Hematopoietic multipotent progenitor cell treated with erythropoietin and hydrocortisone succinate and interleukin-3 and kit ligand, for 8 days (in vitro differentiated cells): ENCODE results near the gene AKAP6.

ENCODE experiments used
- DNase-seq: peaks from one replicate; pipeline ENCODE4 v3.0.0-alpha.2; 2015

AKAP6 gene

DNA sequence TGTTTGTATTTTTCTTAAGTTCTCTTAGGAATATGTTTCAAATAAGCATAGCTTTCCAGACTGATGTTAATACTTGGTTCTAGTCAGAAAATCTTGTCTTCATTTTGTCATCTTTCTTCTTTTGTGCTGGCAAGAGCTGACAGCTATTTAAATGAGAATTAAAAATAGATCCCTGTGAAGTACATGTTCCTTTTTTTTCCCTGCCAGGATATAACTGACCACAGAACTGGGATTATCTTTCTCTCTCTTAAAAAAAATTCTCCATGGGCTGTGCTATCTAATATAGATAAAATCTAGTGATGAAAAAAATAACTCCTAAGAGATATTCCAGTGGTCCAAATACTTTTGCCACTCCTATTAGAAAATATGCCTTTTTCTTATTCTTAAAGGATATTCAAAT lies 163.4 kb downstream of the AKAP6 start:
- no peak for DNase-seq

DNA sequence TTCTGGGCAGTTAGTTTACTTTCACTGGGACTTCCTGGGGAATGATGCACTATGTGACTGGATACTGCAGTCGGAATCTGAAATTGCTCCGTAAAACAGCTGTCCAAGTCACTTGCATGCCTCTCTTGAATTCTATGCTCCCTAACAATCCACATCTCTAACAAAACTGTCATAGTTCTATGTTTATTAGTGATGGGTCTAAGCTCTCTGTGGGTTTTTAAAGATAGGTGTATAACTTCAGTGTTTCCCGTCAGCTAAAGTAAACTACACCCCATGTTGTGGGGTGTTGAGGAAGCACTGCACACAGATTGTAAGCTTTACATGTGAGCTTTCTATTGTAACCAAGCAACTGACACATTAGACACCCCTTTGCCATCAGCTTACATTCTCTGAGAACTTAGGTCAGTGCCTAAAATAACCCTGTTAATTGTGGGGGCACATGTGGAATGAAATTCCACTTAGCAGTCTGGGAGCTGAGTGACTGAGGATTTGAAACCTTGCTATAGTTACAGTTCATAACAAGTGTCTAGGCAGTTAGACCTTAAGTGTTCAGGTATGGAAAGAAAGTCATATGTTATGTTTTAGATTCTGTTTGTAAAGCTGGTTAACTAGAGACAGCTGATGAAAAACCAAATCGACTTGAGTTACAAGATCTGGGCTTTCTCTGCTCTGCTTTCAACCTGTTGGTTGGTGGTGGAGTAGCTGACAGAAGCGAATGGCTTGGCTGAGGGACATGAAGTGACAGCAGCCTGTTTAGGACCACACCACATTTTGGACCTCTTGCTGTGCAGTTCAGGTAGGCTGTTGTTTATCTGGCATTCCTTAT lies 165.7 kb downstream of the AKAP6 start:
- DNase-seq, result no peak

DNA sequence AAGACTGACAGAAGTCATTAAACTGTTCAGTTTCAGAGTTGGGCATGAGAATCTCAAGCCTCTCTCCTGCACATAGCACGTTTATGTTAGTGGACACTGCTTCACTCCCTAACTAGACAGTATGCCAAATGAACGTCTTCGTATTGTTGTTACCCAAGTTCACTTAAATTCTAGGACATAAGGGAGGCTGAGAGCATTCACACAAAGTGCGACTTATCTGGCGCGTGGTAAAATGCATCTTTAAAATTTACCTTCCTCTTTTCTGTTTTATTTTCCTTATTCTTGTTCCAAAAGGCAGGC lies 166.3 kb downstream of the AKAP6 start:
- no peak for DNase-seq

DNA sequence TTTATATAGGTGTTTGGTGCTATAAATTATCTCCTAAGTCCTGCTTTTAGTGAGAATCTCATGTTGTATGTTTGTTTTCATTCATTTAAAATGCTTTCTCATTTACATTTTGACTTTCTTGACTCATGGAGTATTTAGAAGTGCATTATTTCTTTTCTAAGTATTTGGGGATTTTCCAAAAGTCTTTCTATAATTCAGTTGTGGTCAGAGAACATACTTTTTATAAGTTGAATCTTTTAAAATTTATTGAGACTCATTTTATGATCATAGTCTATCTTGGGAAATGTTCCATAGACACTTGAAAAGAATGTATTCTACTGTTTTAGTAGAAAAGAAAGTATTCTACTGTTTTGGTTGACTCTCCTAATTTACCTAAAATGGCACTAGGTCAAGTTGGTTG lies 168.2 kb downstream of the AKAP6 start:
- DNase-seq, result no peak

DNA sequence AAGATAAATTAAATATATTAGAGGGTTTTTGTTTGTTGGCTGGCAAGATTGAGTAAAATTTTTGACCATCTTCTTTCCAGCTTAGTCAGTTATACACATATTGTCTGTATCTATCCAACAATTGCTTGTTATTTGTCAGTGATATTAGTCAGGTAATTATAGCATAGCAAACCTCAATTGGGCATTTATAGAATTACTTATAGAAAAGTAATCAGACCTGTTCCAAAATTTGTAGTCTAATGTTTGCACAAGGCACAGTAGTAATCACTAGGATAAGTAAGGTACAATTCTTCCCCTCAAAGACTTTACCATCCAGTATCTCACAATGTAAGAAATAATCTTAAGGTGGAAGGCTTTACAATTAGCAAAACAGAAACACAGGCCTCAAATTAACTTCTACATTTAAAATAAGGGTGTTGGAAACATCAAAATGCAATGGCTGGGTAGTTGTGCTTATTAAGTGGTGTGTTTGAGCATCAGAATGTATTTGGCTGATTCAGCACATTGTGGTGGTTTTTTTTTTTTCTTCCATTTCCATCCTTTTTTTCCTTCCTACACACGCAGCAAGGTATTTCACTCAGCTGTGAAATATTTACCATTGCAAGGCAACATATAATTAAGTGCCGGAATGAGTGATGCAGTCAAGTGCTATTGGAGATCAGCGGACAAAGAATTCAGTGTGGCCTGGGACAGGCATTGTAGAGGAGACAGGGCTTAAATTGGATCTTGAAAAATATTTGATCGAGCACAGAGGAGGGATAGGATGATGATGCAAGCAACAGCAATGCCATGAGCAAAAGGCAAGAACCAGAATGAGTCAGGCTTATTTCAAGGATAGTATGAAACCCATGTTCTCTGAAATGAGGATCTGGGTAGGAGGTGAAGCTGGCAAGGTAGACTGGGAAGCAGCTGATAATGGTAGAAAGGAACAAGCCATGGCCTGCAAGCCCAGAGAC lies 178.2 kb downstream of the AKAP6 start:
- DNase-seq, result no peak

DNA sequence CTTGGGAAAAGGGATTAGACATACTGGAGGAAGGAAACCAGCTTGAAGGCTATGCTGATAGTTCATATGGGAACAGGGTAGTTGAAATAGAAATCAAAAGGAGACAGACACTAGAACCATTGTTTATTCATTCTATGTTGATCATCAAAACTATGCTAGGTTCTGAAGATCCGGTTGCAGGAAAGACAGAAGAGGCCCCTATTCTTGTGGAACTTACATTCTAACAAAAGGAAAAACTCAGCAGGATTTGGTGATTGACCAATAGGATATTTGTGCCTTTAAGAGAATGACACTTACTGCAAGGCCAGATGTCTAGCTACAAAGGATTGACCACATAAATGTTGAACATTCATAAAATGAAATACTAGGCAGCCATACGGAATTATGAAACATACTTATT lies 179.2 kb downstream of the AKAP6 start:
- DNase-seq, result no peak

DNA sequence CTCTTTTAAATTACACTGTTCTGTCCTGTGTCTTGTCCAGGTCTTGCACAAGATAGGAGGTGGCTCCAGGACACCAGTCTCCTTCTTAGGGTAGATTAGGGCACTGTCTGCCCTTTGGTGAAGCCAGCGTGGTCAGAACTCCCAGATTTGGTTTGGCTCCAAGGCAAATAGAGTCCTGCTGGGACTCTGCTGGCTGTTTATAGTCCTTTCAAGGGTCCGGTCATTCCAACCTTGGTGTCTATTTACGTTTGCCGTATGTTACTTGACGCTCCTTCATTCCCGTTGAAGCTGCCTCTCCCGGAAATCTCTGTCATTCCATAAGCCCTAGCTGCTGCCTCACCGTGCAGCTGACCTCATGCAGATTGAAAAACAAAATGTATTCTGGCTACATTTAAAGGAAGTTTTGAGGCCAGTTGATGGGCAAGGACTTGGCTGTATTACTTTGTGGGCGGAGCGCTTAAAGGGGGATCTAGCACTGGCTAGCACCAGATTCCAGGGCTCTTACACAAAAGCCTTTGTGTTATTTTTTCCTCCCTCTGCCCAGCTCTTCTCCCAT lies 180.6 kb downstream of the AKAP6 start:
- DNase-seq, result no peak

DNA sequence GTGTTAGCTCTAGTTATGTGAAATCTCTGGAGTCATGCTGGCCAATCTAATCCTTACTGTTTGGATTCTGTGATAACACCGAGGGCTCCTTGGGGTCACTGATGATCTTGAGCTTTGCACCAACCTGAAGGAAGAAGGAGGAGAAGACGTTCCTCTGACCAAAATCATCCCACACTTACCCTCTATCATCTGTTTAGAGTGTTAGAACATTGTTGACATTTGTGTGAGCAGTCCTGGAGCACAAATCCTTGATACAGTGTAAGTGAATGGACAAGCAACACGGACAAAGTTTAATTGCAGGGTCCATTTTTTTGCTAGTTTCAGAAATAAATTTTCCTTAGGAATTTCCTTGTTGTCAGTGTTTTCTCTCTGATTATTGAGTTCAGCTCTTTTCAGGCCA lies 181.7 kb downstream of the AKAP6 start:
- DNase-seq, result no peak

DNA sequence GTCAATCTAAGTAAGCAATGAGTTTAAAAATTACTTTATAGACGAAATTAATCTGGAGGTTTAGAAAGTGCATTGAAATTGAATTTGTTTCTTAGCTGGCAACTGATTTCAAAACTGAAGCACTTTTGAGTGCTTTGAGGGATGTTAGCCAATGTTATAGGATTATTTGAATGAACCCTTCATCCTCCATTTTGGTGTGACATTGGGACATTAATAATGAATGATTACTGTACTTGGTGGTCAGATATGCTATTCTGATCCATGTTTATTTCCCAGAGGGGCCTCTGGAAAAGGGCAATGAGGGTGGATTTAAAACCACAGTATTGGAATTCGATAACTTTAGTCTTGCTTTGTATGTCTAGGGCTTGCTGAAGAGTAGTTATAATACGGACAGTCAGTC lies 183.2 kb downstream of the AKAP6 start:
- DNase-seq, result no peak

DNA sequence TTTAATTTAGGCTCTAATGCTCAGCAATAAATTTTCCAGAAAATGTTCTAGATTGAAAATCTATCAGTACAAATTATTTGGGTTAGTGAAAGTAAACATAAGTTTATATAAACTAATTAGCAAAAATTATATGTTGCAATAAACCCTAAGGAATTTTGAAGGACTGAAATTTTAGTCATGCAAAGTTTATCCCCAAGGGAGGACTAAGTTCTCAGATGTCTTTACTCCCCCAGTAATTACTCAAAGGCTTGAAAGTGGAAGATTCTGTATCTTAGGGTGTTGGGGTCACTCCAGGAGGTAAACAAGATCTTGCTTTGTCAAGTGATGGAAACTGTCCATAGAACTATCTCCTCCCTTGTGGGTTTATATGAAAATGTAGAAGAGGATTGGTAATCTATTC lies 183.7 kb downstream of the AKAP6 start:
- no peak for DNase-seq

DNA sequence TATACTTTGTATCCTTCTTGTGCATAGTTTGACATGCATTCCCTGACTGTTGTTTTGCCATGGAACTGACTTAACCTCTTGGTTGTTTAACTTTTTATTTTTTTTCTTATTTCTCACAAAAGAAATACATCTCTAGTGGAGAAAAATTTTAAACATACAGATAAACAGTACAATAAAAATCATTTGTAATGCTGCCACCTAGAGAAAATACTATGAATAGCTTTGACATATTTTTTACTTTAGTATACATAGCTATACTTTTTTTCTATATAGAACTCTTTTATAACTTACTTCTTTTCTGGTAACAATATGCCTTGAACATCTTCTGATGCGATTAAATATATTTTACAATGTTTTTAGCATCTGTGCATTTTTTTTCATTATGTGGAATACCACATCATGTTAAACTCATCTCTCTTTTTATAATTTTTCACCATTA lies 184.5 kb downstream of the AKAP6 start:
- DNase-seq, result no peak

DNA sequence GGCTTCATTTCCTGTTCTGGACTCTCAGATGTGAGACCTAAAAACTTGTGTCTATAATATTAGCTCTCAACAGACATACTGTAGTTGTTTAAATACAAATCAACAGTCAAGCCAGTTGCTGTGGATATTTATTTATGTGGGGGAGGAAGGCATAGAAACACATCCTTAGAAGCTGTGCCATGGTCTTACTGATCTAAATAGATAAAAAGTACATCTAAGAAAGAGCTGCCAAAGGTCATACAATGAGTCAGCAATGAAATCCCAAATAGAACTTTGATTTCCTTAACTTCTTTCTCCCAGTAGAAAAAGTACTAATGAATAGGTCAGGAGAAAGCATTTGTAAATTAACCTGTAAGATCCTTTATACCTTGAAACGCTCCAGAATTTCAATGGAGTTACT lies 185.1 kb downstream of the AKAP6 start:
- no peak for DNase-seq

DNA sequence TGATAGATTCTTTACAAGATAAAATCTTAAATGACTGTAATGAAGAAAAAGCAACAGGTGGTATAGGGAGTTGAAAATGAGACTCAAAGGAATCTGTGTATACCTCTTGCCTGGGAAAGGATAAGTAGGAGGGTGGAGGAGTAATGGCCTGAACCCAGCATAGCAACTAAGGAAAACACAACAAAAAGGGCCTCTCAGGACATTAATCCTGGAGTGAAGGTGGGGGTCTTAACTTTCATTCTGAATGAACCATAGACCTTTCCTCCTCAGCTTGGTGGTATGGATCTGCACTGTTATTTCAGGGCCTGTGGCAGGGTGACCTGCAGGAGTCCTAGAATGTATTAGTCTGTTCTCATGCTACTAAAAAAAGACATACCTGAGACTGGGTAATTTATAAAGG lies 185.6 kb downstream of the AKAP6 start:
- DNase-seq, result no peak

DNA sequence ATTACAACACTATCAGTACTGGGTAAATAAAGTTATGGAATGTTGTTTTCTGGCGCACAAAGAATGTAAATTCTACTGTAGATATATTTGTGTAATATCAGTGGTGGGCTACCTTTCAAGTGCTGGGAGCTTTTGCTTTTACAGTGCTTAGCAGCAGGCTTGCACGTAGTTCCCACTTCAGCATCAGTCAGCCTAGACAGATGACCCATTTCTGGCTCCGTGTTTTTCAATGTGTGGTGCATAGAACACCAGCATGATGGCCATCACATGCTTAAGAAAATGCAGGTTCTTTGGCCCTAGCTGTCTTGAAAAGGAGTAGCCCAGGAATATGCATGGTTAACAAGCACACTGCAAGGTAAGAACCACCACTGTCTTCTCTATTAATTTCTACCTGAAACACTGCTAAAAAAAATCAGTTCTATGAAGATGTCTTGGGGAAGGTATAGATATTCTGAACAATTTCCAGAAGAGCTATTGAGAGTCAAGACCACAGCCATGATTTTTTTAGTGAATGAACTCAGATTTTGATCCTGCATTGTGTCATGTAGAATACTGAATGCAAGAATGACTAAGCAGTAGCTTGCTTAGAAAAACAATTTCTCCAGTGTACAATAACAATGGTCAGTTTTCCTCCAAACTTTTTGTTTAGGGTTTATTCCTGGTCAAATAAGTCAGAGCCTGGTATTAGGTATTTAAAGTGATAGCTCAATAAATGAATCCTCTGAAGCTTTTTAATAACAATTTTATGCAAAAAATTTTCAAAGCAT lies 195.7 kb downstream of the AKAP6 start:
- no peak for DNase-seq

DNA sequence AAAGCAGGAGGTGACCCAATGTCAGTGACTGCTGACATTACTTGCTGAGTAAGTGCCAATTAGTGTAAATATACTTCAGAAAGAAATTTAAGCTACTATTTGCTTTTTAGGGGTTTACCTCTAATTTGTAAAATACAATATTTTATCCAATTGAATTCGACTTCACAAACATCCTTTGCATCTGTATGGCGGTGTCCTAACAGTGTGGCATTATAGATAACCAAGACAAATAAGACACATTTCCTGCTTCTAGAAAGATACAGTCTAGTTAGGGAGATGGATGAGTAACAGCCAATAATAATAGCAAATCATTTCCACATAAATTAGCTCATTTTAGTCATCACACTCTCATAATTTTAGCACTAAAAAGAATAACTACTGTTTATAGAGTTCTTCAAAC lies 196.5 kb downstream of the AKAP6 start:
- no peak for DNase-seq

DNA sequence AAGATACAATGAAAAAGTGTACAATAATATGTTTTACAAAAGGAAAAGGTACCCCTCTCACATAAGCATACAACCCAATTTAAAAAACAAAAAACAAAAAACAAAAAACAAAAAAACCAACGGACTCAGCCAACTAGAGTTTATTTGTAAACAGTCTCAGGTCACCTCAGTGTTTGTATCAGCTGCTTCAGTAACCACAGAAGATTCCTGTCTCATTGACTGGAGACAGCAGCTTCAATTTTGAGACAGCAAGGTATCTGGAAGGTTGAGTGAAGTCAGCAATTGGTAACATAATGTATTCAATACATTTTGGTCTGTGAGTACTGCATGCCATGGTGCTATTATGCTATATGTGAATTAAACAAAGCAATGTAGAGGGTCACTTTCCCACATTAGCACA lies 201.7 kb downstream of the AKAP6 start:
- no peak for DNase-seq

DNA sequence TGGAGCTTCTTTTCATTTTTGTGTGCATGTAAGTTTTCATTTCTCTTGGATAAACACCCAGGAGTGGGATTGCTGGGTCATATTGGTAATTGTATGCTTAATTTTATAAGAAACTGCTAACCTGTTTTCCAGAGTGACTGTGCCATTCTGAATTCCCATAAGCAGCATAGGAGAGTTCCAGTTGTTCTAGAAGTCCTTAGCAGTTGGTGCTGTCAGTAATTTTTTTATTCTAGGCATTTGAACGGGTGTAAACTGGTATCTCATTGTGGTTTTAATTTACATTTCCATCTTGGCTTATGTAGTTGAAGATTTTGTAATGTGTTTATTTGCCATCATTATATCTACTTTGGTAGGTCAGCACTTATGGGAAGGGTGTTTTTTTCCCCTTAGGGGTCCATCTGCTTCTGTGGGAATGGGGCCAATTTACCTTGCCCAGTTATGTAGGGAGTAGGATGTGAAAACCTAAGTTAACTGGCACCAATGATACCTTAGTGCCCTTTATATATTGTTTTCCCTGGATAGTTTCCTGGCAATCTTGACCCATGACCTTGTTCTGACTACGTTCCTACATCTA lies 202.9 kb downstream of the AKAP6 start:
- DNase-seq, result no peak

DNA sequence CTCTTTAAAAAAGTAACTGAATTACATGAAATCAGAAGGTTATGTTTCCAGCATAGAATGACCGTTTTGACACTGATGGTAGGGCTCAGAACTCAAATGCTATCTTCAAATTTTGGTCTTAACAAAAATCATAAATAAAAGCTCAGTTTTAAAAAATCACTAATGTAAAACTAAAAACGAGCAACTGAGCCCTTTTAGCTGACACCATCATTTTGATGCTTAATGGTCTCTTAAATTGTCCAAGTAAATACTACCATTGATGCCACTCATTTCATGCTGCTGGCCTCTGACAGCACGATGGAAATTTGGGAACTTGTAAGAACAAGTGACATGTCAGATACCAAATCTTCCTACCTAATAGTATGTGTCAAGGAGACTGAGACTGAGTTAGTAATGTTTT lies 205.0 kb downstream of the AKAP6 start:
- DNase-seq, result no peak

DNA sequence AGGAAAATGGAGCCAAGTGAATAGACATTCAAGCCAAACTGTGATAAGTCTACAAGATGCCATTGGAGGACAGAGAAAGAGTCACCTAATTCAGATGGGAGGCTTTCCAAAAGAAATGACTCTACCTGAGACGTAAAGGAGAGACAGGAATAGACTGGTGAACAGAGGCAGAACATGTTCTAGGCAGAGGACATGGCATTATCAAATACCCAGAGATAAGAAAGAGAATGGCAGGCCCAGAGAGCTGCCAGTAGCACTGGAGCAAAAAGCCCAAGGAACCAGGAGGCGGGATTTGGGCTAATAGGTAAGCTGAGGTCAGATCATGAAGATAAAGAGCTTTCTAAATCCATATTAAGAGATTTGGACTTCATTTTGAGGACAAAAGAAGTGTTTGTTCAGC lies 207.1 kb downstream of the AKAP6 start:
- no peak for DNase-seq

DNA sequence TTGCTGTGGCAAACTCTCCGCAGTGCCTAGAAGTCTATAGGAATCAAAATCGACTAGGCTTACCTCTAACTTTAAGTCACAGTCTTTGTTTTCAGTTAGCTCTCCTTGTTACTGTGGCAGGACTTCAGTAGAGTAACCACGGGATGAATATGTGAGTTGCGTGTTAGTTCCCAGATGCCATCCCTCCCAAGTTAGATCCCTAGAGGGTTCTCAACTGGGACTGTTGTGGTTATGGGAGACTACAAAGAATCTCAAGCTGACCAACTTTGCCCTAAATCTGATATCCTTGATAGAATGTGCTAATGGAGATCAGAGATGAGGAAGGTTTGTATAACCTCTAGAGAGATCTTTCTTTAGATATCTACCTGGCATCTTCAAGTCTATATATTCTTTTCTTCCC lies 208.1 kb downstream of the AKAP6 start:
- DNase-seq, result no peak

DNA sequence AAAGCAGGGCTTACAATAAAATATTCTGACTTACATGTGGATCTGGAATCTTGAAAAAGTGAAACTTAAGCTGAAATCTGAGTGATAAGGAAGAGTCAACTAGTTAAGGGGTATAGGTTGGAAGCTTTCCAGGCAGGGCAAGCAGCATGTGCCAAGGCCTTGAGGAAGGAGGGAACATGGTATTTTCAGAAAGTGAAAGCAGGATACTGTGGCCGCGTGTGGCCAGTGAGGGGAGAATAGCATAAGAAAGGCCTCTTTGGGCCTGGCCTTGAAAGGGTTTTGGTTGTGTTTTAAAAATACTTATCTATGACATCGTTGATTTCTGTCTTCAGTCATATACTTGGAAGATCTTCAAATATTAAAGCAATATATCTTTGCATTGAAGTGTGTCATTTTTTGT lies 213.4 kb downstream of the AKAP6 start:
- no peak for DNase-seq

DNA sequence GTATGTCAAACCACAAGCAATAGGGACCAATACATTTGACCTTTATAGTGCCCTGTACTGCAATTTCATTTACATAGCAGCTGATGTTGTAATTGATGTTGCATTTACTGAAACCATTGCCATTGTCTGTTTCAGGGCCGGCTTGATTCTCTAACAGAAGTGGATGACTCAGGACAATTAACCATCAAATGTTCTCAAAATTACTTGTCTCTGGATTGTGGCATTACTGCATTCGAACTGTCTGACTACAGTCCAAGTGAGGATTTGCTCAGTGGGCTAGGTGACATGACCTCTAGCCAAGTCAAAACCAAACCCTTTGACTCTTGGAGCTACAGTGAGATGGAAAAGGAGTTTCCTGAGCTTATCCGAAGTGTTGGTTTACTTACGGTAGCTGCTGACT lies 216.0 kb downstream of the AKAP6 start:
- DNase-seq, result no peak
